HepG2 (cell line): Measurements from ENCODE around the gene ITPR1.

Experiments
- CTCF ChIP-seq: sonication (generic); formaldehyde crosslinking; IDR thresholded peaks from 2 replicates; pipeline ENCODE4 v1.5.0; 2020; ENCODE audit warnings: mild to moderate bottlenecking, missing genetic modification reagents, moderate library complexity
- DMAP1 ChIP-seq: IDR thresholded peaks from 2 replicates; pipeline ENCODE4 v1.6.1; 2016
- FOXM1 ChIP-seq: sonication (generic); formaldehyde crosslinking; IDR thresholded peaks from 2 replicates; pipeline ENCODE4 v1.5.0; 2020; ENCODE audit warnings: missing genetic modification reagents
- HDAC2 ChIP-seq: sonication (generic); formaldehyde crosslinking; IDR thresholded peaks from 2 replicates; pipeline ENCODE4 v1.4.0; 2020; ENCODE audit warnings: missing genetic modification reagents
- HOXA3 ChIP-seq: sonication (generic); formaldehyde crosslinking; IDR thresholded peaks from 2 replicates; pipeline ENCODE4 v1.5.0; 2020; ENCODE audit warnings: missing genetic modification reagents
- IKZF1 ChIP-seq: fragments of 450-650 bp; IDR thresholded peaks from 2 replicates; pipeline ENCODE4 v1.7.1; 2016
- IRF2 ChIP-seq: IDR thresholded peaks from 2 replicates; pipeline ENCODE4 v1.6.1; 2018; ENCODE audit warnings: missing genetic modification reagents, missing compliant biosample characterization
- REST ChIP-seq, 2 experiments: IDR thresholded peaks; 2 replicates each; pipeline ENCODE4 v1.6.1; 2011 to 2012; ENCODE audit warnings: low read length in 2 of 2, borderline replicate concordance in 1 of 2, low read depth in 1 of 2, mild to moderate bottlenecking in 1 of 2, moderate library complexity in 1 of 2
- SRF ChIP-seq: IDR thresholded peaks from 2 replicates; pipeline ENCODE4 v1.6.1; 2011; ENCODE audit warnings: mild to moderate bottlenecking, low read depth, low read length, moderate library complexity
- ZNF513 ChIP-seq: sonication (generic); formaldehyde crosslinking; conservative IDR thresholded peaks from 2 replicates; pipeline ENCODE4 v1.5.0; 2020; ENCODE audit warnings: missing genetic modification reagents
- ZNF609 ChIP-seq: sonication (generic); formaldehyde crosslinking; IDR thresholded peaks from 2 replicates; pipeline ENCODE4 v1.4.0; 2020; ENCODE audit warnings: mild to moderate bottlenecking, missing genetic modification reagents, borderline replicate concordance
- ZNF639 ChIP-seq: conservative IDR thresholded peaks from 2 replicates; pipeline ENCODE4 v1.6.1; 2018; ENCODE audit warnings: missing genetic modification reagents

- no peak for TF ChIP-seq CTCF (CRISPR knock-in tag)
- TF ChIP-seq ZNF639 (CRISPR knock-in tag) = no peak
- TF ChIP-seq ZNF609 (CRISPR knock-in tag) = no peak
- TF ChIP-seq FOXM1 = no peak
- no peak for TF ChIP-seq SRF
- no peak for TF ChIP-seq HDAC2 (CRISPR knock-in tag)
- TF ChIP-seq IRF2 (CRISPR knock-in tag) = no peak
- TF ChIP-seq ZNF513 = no peak
- no peak for TF ChIP-seq DMAP1 (CRISPR knock-in tag)
- TF ChIP-seq IKZF1 = no peak
- no peak for TF ChIP-seq HOXA3 (CRISPR knock-in tag)
- no peak for TF ChIP-seq REST (IDR thresholded peaks at IDR 0.05; ENCODE audit: borderline replicate concordance in 1 of 2, low read depth in 1 of 2, low read length in 2 of 2)
Observed at GRCh38 chr3:4884888-4885287, 391.7 kb downstream of the ITPR1 start.
